Transverse colon (tissue), 4 donors: ENCODE measurements around the gene CDK11B.

ENCODE experiments used
- POLR2AphosphoS5 ChIP-seq, 3 donors: sonication (generic); formaldehyde crosslinking; IDR thresholded peaks; one replicate each; pipeline ENCODE4 v1.6.1; 2016; ENCODE audit warnings: antibody characterized with exemption in 3 of 3
- TF ChIP-seq, protein P1 (sequence below), 5 experiments: fragments of 200-600 bp in 3 of 5; fragments of 450-650 bp in 2 of 5; sonication (generic) in 3 of 5; IDR thresholded peaks; 1 replicate in 2 of 5; 2 replicates in 3 of 5; pipeline ENCODE4 v1.5.1; 2016 to 2017; ENCODE audit warnings: antibody characterized with exemption in 5 of 5, inconsistent platforms in 3 of 5, mild to moderate bottlenecking in 2 of 5, moderate library complexity in 1 of 5

DNA sequence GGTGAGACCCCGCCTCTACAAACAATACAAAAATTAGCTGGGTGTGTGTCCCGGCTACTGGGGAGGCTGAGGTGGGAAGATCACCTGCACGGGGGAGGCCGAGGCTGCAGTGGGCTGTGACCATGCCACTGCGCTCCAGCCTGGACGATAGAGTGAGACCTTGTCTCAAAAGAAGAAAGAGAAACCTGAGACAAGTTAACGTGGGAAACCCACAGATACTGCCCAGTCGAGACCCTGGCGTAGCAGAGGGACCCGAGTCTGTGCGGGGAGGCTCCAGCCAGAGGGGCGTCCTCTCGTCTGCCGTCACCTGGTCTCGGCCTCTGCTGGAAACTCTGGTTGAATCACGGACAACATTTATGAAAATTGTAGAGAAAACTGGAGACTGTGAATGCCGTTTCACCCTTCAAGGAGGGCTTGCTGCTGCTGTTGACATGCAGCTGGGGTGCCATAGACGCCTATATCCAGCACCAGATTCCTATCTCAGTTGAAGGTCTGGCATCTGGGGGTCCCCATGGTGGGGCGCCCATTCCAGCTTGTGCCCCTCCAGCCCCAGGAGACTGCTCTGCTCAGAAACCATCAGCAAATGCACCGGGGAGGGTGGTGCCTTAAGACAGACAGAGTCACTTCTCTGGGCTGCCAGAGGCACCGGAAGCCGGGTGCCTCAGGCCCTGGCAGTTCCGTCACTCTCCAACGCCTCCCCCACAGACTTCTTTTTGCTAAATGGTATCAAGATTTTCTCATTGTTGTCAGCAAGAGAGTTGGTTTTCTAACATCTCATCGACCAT lies 13.6 kb upstream of the CDK11B start:
- no peak for TF ChIP-seq POLR2AphosphoS5 (IDR thresholded peaks at IDR 0.05)
- TF ChIP-seq, protein P1, sequence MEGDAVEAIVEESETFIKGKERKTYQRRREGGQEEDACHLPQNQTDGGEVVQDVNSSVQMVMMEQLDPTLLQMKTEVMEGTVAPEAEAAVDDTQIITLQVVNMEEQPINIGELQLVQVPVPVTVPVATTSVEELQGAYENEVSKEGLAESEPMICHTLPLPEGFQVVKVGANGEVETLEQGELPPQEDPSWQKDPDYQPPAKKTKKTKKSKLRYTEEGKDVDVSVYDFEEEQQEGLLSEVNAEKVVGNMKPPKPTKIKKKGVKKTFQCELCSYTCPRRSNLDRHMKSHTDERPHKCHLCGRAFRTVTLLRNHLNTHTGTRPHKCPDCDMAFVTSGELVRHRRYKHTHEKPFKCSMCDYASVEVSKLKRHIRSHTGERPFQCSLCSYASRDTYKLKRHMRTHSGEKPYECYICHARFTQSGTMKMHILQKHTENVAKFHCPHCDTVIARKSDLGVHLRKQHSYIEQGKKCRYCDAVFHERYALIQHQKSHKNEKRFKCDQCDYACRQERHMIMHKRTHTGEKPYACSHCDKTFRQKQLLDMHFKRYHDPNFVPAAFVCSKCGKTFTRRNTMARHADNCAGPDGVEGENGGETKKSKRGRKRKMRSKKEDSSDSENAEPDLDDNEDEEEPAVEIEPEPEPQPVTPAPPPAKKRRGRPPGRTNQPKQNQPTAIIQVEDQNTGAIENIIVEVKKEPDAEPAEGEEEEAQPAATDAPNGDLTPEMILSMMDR (IDR thresholded peaks at IDR 0.05) = no peak
